Activated naive CD4-positive, alpha-beta T cell (primary cell): ENCODE results near the gene SYNGAP1.
"Not testable (repeated sequence)": the region's sequence is repeated elsewhere in the genome, so short reads cannot be mapped to it uniquely, and the experiment has no call there.

Source experiments
- DNase-seq, 4 experiments: peaks; one replicate each; lab custom pipeline; 2025; lab: John Stamatoyannopoulos, UW

Gene SYNGAP1

GRCh38 chr6:33469661-33470060 lies 49.8 kb downstream of the SYNGAP1 start:
- no peak for DNase-seq

GRCh38 chr6:33477864-33478263 lies 58.0 kb downstream of the SYNGAP1 start:
- no peak for DNase-seq

- DNase-seq, result no peak
These were observed 61.3 kb downstream of the SYNGAP1 start for GRCh38 chr6:33481192-33481591.

DNA sequence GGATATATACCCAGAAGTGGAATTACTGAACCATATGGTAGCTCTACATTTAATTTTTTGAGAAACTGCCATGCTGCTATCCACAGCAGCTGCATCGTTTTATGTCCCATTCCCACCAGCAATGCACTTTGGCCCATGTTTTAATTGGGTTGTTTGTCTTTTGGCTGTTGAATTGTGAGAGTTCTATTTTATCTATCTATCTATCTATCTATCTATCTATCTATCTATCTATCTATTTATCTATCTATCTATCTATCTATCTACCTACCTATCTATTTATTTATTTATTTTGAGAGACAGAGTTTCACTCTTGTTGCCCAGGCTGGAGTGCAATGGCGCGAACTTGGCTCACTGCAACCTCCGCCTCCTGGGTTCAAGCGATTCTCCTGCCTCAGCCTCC lies 62.8 kb downstream of the SYNGAP1 start:
- DNase-seq, result not testable (repeated sequence)

DNA sequence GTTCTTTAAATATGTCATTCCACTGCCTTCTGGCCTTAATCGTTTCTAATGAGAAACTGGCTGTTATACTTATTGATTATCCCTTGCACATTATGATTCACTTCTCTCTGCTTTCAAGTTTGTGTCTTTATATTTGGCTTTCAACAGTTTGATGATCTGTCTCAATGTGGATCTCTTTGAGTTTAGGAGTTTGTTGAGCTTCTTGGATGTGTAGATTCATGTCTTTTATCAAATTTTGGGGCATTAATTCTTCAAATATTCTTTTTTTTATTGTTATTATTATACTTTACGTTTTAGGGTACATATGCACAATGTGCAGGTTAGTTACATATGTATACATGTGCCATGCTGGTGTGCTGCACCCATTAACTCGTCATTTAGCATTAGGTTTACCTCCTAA lies 63.8 kb downstream of the SYNGAP1 start:
- no peak for DNase-seq

DNA sequence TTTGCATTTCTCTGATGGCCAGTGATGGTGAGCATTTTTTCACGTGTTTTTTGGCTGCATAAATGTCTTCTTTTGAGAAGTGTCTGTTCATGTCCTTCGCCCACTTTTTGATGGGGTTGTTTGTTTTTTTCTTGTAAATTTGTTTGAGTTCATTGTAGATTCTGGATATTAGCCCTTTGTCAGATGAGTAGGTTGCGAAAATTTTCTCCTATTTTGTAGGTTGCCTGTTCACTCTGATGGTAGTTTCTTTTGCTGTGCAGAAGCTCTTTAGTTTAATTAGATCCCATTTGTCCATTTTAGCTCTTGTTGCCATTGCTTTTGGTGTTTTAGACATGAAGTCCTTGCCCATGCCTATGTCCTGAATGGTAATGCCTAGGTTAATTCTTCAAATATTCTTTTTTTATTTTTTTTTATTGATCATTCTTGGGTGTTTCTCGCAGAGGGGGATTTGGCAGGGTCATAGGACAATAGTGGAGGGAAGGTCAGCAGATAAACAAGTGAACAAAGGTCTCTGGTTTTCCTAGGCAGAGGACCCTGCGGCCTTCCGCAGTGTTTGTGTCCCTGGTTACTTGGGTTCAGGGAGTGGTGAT lies 64.9 kb downstream of the SYNGAP1 start:
- DNase-seq, result not testable (repeated sequence)

- DNase-seq, result not testable (repeated sequence)
These were observed 65.8 kb downstream of the SYNGAP1 start for GRCh38 chr6:33485680-33486079.

- DNase-seq, result no peak
These were observed 68.5 kb downstream of the SYNGAP1 start for GRCh38 chr6:33488339-33488738.

DNA sequence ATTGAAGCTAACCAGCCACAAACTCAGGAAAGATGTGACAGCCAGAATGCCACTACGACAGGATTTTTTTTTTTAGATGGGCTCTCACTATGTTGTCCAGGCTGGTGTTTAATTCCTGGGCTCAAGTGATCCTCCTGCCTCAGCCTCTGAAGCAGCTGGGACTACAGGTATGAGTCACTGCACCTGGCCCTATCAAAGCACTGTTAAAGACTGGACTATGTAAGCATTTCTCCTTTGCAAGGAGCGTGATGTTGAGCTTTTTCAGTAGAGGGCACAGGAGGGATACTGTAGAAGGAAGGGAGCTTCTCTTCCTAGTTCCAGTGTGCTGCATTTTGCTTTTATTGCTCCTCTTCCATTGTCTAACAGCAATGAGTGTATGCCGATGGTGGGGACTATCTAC lies 70.3 kb downstream of the SYNGAP1 start:
- no peak for DNase-seq

- DNase-seq, result no peak
These were observed 70.8 kb downstream of the SYNGAP1 start for GRCh38 chr6:33490621-33491020.

DNA sequence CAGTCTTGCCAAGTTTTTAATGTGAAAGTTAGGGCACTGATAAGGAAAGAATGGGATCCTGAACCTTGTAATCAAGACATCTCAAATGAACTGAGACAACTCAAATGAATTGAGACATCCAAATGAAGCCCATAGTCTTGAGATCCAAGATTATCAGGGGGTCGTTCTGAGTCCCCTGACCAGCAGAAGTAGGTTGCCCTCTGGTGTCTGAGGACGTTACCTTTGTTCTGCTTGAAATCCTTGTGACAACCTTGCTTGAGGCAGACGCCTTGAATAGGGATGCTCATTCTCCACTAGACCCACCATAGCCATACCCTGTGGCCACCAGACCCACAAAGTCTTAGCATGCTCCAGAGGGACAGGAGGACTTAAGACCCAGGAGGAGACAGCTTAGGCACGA lies 72.2 kb downstream of the SYNGAP1 start:
- DNase-seq, result no peak

- no peak for DNase-seq
These were observed 77.3 kb downstream of the SYNGAP1 start for GRCh38 chr6:33497157-33497556.

DNA sequence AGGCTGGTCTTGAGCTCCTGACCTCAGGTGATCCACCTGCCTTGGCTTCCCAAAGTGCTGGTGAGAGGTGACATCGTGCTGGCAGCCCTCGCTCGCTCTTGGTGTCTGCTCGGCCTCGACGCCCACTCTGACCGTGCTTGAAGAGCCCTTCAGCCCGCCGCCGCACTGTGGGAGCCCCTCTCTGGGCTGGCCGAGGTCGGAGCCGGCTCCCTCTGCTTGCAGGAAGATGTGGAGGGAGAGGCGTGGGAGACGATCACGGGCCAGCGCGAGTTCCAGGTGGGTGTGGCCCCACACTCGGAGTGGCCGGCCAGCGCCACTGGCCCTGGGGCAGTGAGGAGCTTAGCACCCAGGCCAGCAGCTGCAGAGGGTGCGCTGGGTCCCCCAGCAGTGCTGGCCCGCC lies 82.6 kb downstream of the SYNGAP1 start:
- no peak for DNase-seq

DNA sequence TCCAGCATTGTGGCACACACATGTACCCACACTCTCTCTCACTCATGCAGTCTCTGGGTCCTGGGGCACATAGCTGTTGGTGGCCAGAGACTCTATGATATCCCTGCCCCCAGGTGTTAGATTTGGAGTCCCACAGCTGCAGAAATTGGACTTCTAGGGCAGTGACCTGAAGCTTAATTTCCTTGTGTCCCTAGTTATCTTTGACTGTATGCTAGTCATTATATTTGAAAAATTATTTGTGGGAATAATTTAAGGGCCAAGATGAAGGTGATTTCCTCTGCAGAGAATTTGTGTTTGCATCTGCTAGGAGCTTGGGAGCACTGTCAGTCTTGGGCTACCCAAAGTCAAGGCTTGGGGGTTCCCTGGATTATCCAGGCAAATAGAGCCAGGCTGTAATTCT lies 84.6 kb downstream of the SYNGAP1 start:
- no peak for DNase-seq
